Common myeloid progenitor, CD34-positive (primary cell): ENCODE data around the gene CRLF1.

ENCODE experiments used
- CTCF ChIA-PET: fragments of 350-600 bp; sonication (Branson Sonifier 250); formaldehyde crosslinking; loops from one replicate; lab custom pipeline; 2021; ENCODE audit warnings: antibody characterized with exemption; lab: Charles Lee
- POLR2A ChIA-PET: fragments of 350-600 bp; sonication (Branson Sonifier 250); formaldehyde crosslinking; loops from one replicate; lab custom pipeline; 2021; ENCODE audit warnings: antibody characterized with exemption; lab: Charles Lee
- DNase-seq, 3 donors: peaks; one replicate each; pipeline versions ENCODE4 v3.0.0 to v3.0.0-alpha.2; 2013
- H3K27ac ChIP-seq, 2 experiments: 1 replicate in 1 of 2; 2 replicates in 1 of 2; pipeline ENCODE4 v1.7.0; 2013; ENCODE audit warnings: inconsistent platforms in 2 of 2, low read length in 2 of 2, mild to moderate bottlenecking in 2 of 2, low read depth in 1 of 2, moderate library complexity in 1 of 2; ENCODE audit not compliant: severe bottlenecking in 2 of 2, insufficient read depth in 1 of 2, poor library complexity in 1 of 2
- H3K27me3 ChIP-seq, 5 experiments: replicated peaks in 2 of 5; 1 replicate in 3 of 5; 2 replicates in 2 of 5; pipeline versions ENCODE4 v1.6.1 to v1.7.0; 2013; ENCODE audit warnings: low read length in 4 of 5, mild to moderate bottlenecking in 2 of 5, moderate library complexity in 2 of 5, inconsistent platforms in 1 of 5; ENCODE audit not compliant: insufficient read depth in 5 of 5, control insufficient read depth in 4 of 5
- H3K36me3 ChIP-seq, 4 experiments: 1 replicate in 2 of 4; 2 replicates in 2 of 4; pipeline versions ENCODE4 v1.6.1 to v1.7.0; 2013; ENCODE audit warnings: low read length in 3 of 4, control low read depth in 1 of 4, mild to moderate bottlenecking in 1 of 4; ENCODE audit not compliant: control insufficient read depth in 4 of 4, insufficient read depth in 4 of 4
- H3K4me1 ChIP-seq, 4 experiments: 1 replicate in 3 of 4; 2 replicates in 1 of 4; pipeline versions ENCODE4 v1.6.1 to v1.7.1; 2013; ENCODE audit warnings: low read length in 3 of 4, mild to moderate bottlenecking in 3 of 4, control low read depth in 1 of 4, inconsistent platforms in 1 of 4, moderate library complexity in 1 of 4; ENCODE audit not compliant: control insufficient read depth in 4 of 4, insufficient read depth in 4 of 4; ENCODE audit errors: control extremely low read depth in 1 of 4
- H3K4me3 ChIP-seq, 7 experiments: 1 replicate in 4 of 7; 2 replicates in 3 of 7; pipeline versions ENCODE4 v1.5.1 to v1.7.0; 2013; ENCODE audit warnings: mild to moderate bottlenecking in 7 of 7, low read length in 6 of 7, moderate library complexity in 6 of 7, inconsistent platforms in 2 of 7, low read depth in 2 of 7, control low read depth in 1 of 7; ENCODE audit not compliant: insufficient read depth in 4 of 7, control insufficient read depth in 1 of 7; ENCODE audit errors: extremely low read depth in 1 of 7
- H3K9me3 ChIP-seq, 5 experiments: 1 replicate in 4 of 5; 2 replicates in 1 of 5; pipeline versions ENCODE4 v1.6.1 to v1.7.1; 2013; ENCODE audit warnings: low read length in 4 of 5, mild to moderate bottlenecking in 2 of 5, inconsistent platforms in 1 of 5, low read depth in 1 of 5, moderate library complexity in 1 of 5; ENCODE audit not compliant: control insufficient read depth in 4 of 5, insufficient read depth in 2 of 5; ENCODE audit errors: control extremely low read depth in 1 of 5
- WGBS: methylation state at CpG from one replicate; pipeline ENCODE4 v1.1.5; 2013; ENCODE audit not compliant: insufficient coverage; 5-methylcytosine and 5-hydroxymethylcytosine counted together

The CRLF1 gene

DNA sequence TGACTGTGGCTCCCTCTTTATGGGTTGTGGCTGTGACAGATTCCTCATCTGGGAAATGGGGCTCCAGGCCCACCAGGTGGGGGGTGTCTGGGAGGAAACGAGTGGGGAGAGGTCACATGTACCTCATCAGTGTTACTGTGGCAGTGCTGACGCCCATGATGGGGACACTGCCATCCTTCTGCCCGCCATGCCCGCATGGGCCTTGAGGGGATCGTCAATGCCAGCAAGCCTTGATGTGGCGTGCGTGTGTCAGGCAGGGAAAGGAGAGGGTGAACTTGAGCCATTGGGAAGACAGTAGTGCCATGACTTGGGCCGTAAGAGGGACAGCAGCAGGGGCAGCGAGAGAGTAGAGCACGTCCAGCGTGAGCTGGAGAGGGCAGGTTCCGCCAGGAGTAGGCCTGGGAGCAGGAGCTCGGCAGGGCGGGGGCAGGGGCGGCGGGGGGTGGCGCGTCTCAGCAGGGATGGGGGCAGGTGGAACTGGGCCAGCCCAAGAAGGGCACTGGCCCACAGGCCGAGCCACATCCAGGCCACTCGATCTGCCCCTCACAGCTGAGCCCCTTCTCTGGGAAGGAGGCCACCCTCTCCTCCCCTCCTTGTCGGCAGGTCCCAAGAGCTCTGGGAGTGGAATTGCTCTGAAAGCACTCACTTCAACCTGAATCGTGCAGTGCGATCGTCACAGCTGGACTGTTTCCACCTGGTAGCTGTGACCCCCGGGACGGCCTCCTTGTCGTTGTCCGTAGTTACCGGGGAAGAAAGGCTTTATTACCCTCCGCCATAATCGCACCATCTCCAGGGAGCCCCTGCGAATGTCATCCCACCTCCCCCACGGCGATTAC is 40.2 kb upstream of the CRLF1 start:
- WGBS: 98% methylated on average over 19 of the region's 34 CpGs
- POLR2A ChIA-PET: no interaction called here

GRCh38 chr19:18645035-18645511 is 38.5 kb upstream of the CRLF1 start:
- Histone ChIP-seq H3K36me3 (peaks cover 0 to 2% (median 0%) of the 10 kb centered on the region in 4 experiments), H3K9me3 (no peaks in the 10 kb centered on the region), H3K4me1 (peaks cover 0 to 42% (median 36%) of the 10 kb centered on the region in 4 experiments), H3K4me3 (peak overlapping the region in 4 of 7 experiments; percentile 28 to 76 (median 64)), H3K27ac (no peak overlapping the region), H3K27me3 (no peaks in the 10 kb centered on the region)
- WGBS: 54% methylated on average over 13 of the region's 13 CpGs
- CTCF ChIA-PET: interaction anchor here (0.9 to 2.0 kb wide), 3 partner anchors 30 to 59 kb away, joined by 3 to 8 read pairs (median 3); partner anchors contain the start of gene REX1BD
- no peak for DNase-seq
- POLR2A ChIA-PET: interaction anchor here (0.7 kb wide), 1 partner anchor 59 kb away, joined by 3 read pairs; no protein-coding TSS in a partner anchor

More for the DNA sequence above, 40.2 kb upstream of the CRLF1 start:
- CTCF ChIA-PET: interaction anchor here (1.0 kb wide), 1 partner anchor 19 kb away, joined by 3 read pairs; no protein-coding TSS in a partner anchor
- peaks cover 0 to 52% (median 42%) of the 10 kb centered on the region in 4 experiments for H3K4me1 ChIP-seq
- H3K27me3 ChIP-seq: no peaks in the 10 kb centered on the region
- H3K4me3 ChIP-seq: no peak overlapping the region
- no peaks in the 10 kb centered on the region for H3K9me3 ChIP-seq
- no peak overlapping the region for H3K27ac ChIP-seq
- DNase-seq: no peak
- peaks cover 0 to 5% (median under 1%) of the 10 kb centered on the region in 4 experiments for H3K36me3 ChIP-seq

GRCh38 chr19:18644196-18645034 is 37.8 kb upstream of the CRLF1 start:
- peak overlapping the region in 6 of 7 experiments; percentile 28 to 76 (median 56) for H3K4me3 ChIP-seq
- H3K9me3 ChIP-seq: no peaks in the 10 kb centered on the region
- peaks cover 0 to 35% (median 30%) of the 10 kb centered on the region in 4 experiments for H3K4me1 ChIP-seq
- 9% methylated on average over 8 of the region's 15 CpGs for WGBS
- no peaks in the 10 kb centered on the region for H3K27me3 ChIP-seq
- ChIA-PET POLR2A (interaction anchor here (0.6 to 0.7 kb wide), 2 partner anchors 60 to 124 kb away, joined by 3 read pairs; no protein-coding TSS in a partner anchor), CTCF (interaction anchor here (0.9 to 2.0 kb wide), 3 partner anchors 31 to 58 kb away, joined by 3 to 8 read pairs (median 3); partner anchors contain the start of gene REX1BD)
- peak; percentile 72 to 85 (median 78) for DNase-seq
- H3K36me3 ChIP-seq: peaks cover 0 to 2% (median 0%) of the 10 kb centered on the region in 4 experiments
- H3K27ac ChIP-seq: no peak overlapping the region

GRCh38 chr19:18639706-18640243 is 33.2 kb upstream of the CRLF1 start:
- Histone ChIP-seq H3K4me3 (no peak overlapping the region), H3K36me3 (no peaks in the 10 kb centered on the region), H3K27ac (no peak overlapping the region), H3K9me3 (no peaks in the 10 kb centered on the region), H3K27me3 (peaks cover 0 to 2% (median 0%) of the 10 kb centered on the region in 5 experiments), H3K4me1 (peaks cover 0 to 30% (median 24%) of the 10 kb centered on the region in 4 experiments)
- ChIA-PET POLR2A (no interaction called here), CTCF (interaction anchor here (1.1 kb wide), 3 partner anchors 35 to 51 kb away, joined by 3 read pairs; partner anchors contain the start of gene REX1BD)
- 93% methylated on average over 5 of the region's 8 CpGs for WGBS
- DNase-seq: no peak

GRCh38 chr19:18637673-18638630 is 31.4 kb upstream of the CRLF1 start:
- WGBS: 94% methylated on average over 2 of the region's 3 CpGs
- POLR2A ChIA-PET: no interaction called here
- CTCF ChIA-PET: no interaction called here
- H3K4me1 ChIP-seq: peaks cover 0 to 21% (median 17%) of the 10 kb centered on the region in 4 experiments
- DNase-seq: no peak
- no peaks in the 10 kb centered on the region for H3K9me3 ChIP-seq
- H3K27ac ChIP-seq: peak overlapping the region in 1 of 2 experiments; percentile 82
- no peaks in the 10 kb centered on the region for H3K36me3 ChIP-seq
- H3K27me3 ChIP-seq: peaks cover 0 to 2% (median 0%) of the 10 kb centered on the region in 5 experiments
- H3K4me3 ChIP-seq: peak overlapping the region in 6 of 7 experiments; percentile 75 to 93 (median 83)
